HL-60 (cell line): Measurements from ENCODE around the gene CDC45.

Experiments
- DNase-seq, 2 experiments: peaks; one replicate each; pipeline ENCODE4 v3.0.0-alpha.2; 2010 to 2020; ENCODE audit warnings: low read depth in 1 of 2, low spot score in 1 of 2
- H3K27ac ChIP-seq: fragments of 250-450 bp; sonication (Bioruptor Pico); replicated peaks from 2 replicates; pipeline ENCODE4 v1.5.1; 2020; ENCODE audit warnings: mild to moderate bottlenecking, moderate library complexity
- H3K27me3 ChIP-seq: fragments of 250-450 bp; sonication (Bioruptor Pico); 2 replicates; pipeline ENCODE4 v1.5.1; 2021; ENCODE audit warnings: mild to moderate bottlenecking, moderate library complexity; ENCODE audit not compliant: insufficient read depth, poor library complexity, severe bottlenecking
- H3K4me3 ChIP-seq: replicated peaks from 2 replicates; pipeline ENCODE4 v1.5.1; 2011; ENCODE audit warnings: mild to moderate bottlenecking, control low read depth, low read length; ENCODE audit not compliant: insufficient read depth
- GABPA ChIP-seq: IDR thresholded peaks from 2 replicates; pipeline ENCODE4 v1.6.1; 2012; ENCODE audit warnings: low read depth
- POLR2AphosphoS5 ChIP-seq: IDR thresholded peaks from 2 replicates; pipeline ENCODE4 v1.6.1; 2012; ENCODE audit warnings: low read depth
- REST ChIP-seq: IDR thresholded peaks from 2 replicates; pipeline ENCODE4 v1.6.1; 2012; ENCODE audit warnings: low read depth; ENCODE audit not compliant: insufficient replicate concordance
- SPI1 ChIP-seq: IDR thresholded peaks from 2 replicates; pipeline ENCODE4 v1.6.1; 2012; ENCODE audit warnings: low read depth, mild to moderate bottlenecking, borderline replicate concordance
- TF ChIP-seq, protein P1 (sequence below): IDR thresholded peaks from one replicate; pipeline ENCODE4 v1.5.1; 2011; ENCODE audit warnings: low read length, control low read depth, inconsistent platforms; ENCODE audit not compliant: insufficient read depth

The CDC45 gene

DNA sequence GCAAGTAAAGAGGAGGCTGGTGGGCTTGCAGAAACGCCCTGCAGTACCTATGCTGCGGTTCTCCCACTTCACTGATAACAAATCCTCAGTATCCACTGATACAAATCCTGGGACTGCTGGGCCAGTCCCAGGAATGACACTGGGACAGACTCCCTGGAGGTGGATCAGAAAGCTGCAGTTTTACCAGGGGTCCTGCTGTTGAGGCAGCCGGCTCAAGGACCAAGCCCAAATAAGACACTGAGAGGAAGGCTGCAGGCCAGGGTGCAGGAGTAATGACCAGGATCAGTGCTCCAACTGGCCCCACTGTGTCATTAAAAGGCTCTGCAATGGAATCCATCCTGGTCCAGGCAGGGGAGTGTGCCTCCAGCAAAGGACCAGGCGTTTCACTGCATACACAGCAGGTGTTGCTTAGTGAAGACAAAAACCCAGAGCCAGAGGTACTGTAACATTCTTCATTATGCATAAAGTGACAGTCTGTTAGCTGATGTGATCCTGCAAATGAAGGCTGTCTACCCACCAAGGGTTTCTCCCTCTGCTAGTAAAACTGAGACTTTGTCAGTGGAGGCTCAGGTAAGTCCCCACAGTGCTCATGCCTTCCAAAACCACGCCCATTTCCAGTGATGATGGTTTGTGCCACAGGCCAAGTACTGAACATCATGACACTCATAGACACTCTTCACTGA, 30.8 kb upstream of the CDC45 start:
- no peak for DNase-seq
- no peak overlapping the region for H3K27ac ChIP-seq
- H3K27me3 ChIP-seq, result no peaks in the 10 kb centered on the region
- H3K4me3 ChIP-seq, result no peak overlapping the region
- TF ChIP-seq POLR2AphosphoS5, result no peak
- TF ChIP-seq GABPA, result no peak
- TF ChIP-seq, protein P1, sequence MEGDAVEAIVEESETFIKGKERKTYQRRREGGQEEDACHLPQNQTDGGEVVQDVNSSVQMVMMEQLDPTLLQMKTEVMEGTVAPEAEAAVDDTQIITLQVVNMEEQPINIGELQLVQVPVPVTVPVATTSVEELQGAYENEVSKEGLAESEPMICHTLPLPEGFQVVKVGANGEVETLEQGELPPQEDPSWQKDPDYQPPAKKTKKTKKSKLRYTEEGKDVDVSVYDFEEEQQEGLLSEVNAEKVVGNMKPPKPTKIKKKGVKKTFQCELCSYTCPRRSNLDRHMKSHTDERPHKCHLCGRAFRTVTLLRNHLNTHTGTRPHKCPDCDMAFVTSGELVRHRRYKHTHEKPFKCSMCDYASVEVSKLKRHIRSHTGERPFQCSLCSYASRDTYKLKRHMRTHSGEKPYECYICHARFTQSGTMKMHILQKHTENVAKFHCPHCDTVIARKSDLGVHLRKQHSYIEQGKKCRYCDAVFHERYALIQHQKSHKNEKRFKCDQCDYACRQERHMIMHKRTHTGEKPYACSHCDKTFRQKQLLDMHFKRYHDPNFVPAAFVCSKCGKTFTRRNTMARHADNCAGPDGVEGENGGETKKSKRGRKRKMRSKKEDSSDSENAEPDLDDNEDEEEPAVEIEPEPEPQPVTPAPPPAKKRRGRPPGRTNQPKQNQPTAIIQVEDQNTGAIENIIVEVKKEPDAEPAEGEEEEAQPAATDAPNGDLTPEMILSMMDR, result no peak
- no peak for TF ChIP-seq SPI1
- no peak for TF ChIP-seq REST

- no peak overlapping the region for H3K4me3 ChIP-seq
- DNase-seq, result no peak
- H3K27me3 ChIP-seq, result no peaks in the 10 kb centered on the region
- H3K27ac ChIP-seq, result no peak overlapping the region
- TF ChIP-seq GABPA, result no peak
- TF ChIP-seq, protein P1, result no peak
- TF ChIP-seq SPI1, result no peak
- no peak for TF ChIP-seq REST
- TF ChIP-seq POLR2AphosphoS5, result no peak
Observed at GRCh38 chr22:19449422-19449767, 30.3 kb upstream of the CDC45 start.

GRCh38 chr22:19450363-19451175, 29.2 kb upstream of the CDC45 start:
- DNase-seq, result no peak
- Histone ChIP-seq H3K27ac (no peak overlapping the region), H3K27me3 (no peaks in the 10 kb centered on the region), H3K4me3 (no peak overlapping the region)
- TF ChIP-seq POLR2AphosphoS5 (no peak), SPI1 (no peak), REST (no peak), GABPA (no peak)
- TF ChIP-seq, protein P1, result no peak
